Activated T-cell treated with anti-CD3 and anti-CD28 coated beads, Interleukin-2, amount 50 U/mL, for 24 hours (primary cell): ENCODE measurements around the gene RASIP1.
"Not testable (repeated sequence)": the region's sequence is repeated elsewhere in the genome, so short reads cannot be mapped to it uniquely, and the experiment has no call there.

ENCODE experiments used
- DNase-seq: peaks from one replicate; pipeline ENCODE4 v3.0.0-alpha.2; 2020
- H3K27ac Mint-ChIP-seq: 2 replicates; pipeline ENCODE4 v1.8.0; 2020; ENCODE audit warnings: mild to moderate bottlenecking, mixed read lengths
- H3K27me3 Mint-ChIP-seq: 2 replicates; pipeline ENCODE4 v1.8.0; 2020; ENCODE audit warnings: mixed read lengths
- H3K36me3 Mint-ChIP-seq: 2 replicates; pipeline ENCODE4 v1.8.0; 2020; ENCODE audit warnings: low read depth, mixed read lengths
- H3K4me1 Mint-ChIP-seq: 2 replicates; pipeline ENCODE4 v1.8.0; 2020; ENCODE audit warnings: low read depth, mixed read lengths
- H3K4me3 Mint-ChIP-seq: 2 replicates; pipeline ENCODE4 v1.8.0; 2020; ENCODE audit warnings: mild to moderate bottlenecking, moderate library complexity, mixed read lengths
- H3K9me3 Mint-ChIP-seq: 2 replicates; pipeline ENCODE4 v1.8.0; 2020; ENCODE audit warnings: mixed read lengths

The RASIP1 gene

GRCh38 chr19:48768171-48768753 is 27.9 kb upstream of the RASIP1 start:
- H3K27ac Mint-ChIP-seq, DNase-seq, H3K9me3 Mint-ChIP-seq, H3K4me3 Mint-ChIP-seq, H3K4me1 Mint-ChIP-seq, H3K36me3 Mint-ChIP-seq: not testable (repeated sequence)
- peaks cover 11% of the 10 kb centered on the region for H3K27me3 Mint-ChIP-seq

- H3K4me3 Mint-ChIP-seq, H3K4me1 Mint-ChIP-seq, H3K36me3 Mint-ChIP-seq, H3K27ac Mint-ChIP-seq, DNase-seq, H3K9me3 Mint-ChIP-seq: not testable (repeated sequence)
- peaks cover 14% of the 10 kb centered on the region for H3K27me3 Mint-ChIP-seq
Measured at GRCh38 chr19:48765816-48766215, 25.4 kb upstream of the RASIP1 start.

GRCh38 chr19:48760504-48761205 is 20.2 kb upstream of the RASIP1 start:
- peaks cover 4% of the 10 kb centered on the region for H3K4me1 Mint-ChIP-seq
- H3K27ac Mint-ChIP-seq: peak overlapping the region; percentile 50
- DNase-seq: no peak
- no peak overlapping the region for H3K4me3 Mint-ChIP-seq
- no peaks in the 10 kb centered on the region for H3K9me3 Mint-ChIP-seq
- H3K27me3 Mint-ChIP-seq: peaks cover 12% of the 10 kb centered on the region
- no peaks in the 10 kb centered on the region for H3K36me3 Mint-ChIP-seq

- Mint-ChIP-seq H3K27me3 (peaks cover 30% of the 10 kb centered on the region), H3K36me3 (no peaks in the 10 kb centered on the region), H3K27ac (no peak overlapping the region), H3K9me3 (no peaks in the 10 kb centered on the region), H3K4me1 (peaks cover 14% of the 10 kb centered on the region), H3K4me3 (no peak overlapping the region)
- no peak for DNase-seq
Measured at GRCh38 chr19:48757741-48758144, 17.3 kb upstream of the RASIP1 start.

- H3K4me3 Mint-ChIP-seq: no peak overlapping the region
- no peak overlapping the region for H3K27ac Mint-ChIP-seq
- no peaks in the 10 kb centered on the region for H3K9me3 Mint-ChIP-seq
- H3K4me1 Mint-ChIP-seq: peaks cover 15% of the 10 kb centered on the region
- peaks cover 31% of the 10 kb centered on the region for H3K27me3 Mint-ChIP-seq
- no peaks in the 10 kb centered on the region for H3K36me3 Mint-ChIP-seq
- no peak for DNase-seq
Measured at GRCh38 chr19:48757089-48757675, 16.8 kb upstream of the RASIP1 start.

GRCh38 chr19:48756686-48757085 is 16.3 kb upstream of the RASIP1 start:
- H3K4me3 Mint-ChIP-seq: no peak overlapping the region
- H3K4me1 Mint-ChIP-seq: peaks cover 17% of the 10 kb centered on the region
- DNase-seq: no peak
- H3K27ac Mint-ChIP-seq: no peak overlapping the region
- no peaks in the 10 kb centered on the region for H3K36me3 Mint-ChIP-seq
- peaks cover 34% of the 10 kb centered on the region for H3K27me3 Mint-ChIP-seq
- H3K9me3 Mint-ChIP-seq: no peaks in the 10 kb centered on the region

GRCh38 chr19:48756212-48756611 is 15.8 kb upstream of the RASIP1 start:
- Mint-ChIP-seq H3K4me1 (peaks cover 17% of the 10 kb centered on the region), H3K36me3 (no peaks in the 10 kb centered on the region), H3K4me3 (no peak overlapping the region), H3K27me3 (peaks cover 36% of the 10 kb centered on the region), H3K9me3 (no peaks in the 10 kb centered on the region), H3K27ac (no peak overlapping the region)
- no peak for DNase-seq

- Mint-ChIP-seq H3K27me3 (peaks cover 37% of the 10 kb centered on the region), H3K27ac (no peak overlapping the region), H3K9me3 (no peaks in the 10 kb centered on the region), H3K4me1 (peaks cover 17% of the 10 kb centered on the region), H3K4me3 (no peak overlapping the region), H3K36me3 (no peaks in the 10 kb centered on the region)
- no peak for DNase-seq
Measured at GRCh38 chr19:48755787-48756186, 15.4 kb upstream of the RASIP1 start.

GRCh38 chr19:48755084-48755641 is 14.8 kb upstream of the RASIP1 start, which contains the start of gene FGF21:
Gene FGF21, plus strand, starts transcription at chr19:48755524. Its CDS starts 713 bp downstream, at chr19:48756237.
- Mint-ChIP-seq H3K27ac (no peak within 1 kb of the TSS), H3K36me3 (no peaks in the 10 kb centered on the region), H3K4me1 (peaks cover 13% of the 10 kb centered on the region), H3K4me3 (no peak within 1 kb of the TSS), H3K9me3 (no peaks in the 10 kb centered on the region), H3K27me3 (peaks cover 31% of the 10 kb centered on the region)
- no peak for DNase-seq

GRCh38 chr19:48752496-48753365 is 12.3 kb upstream of the RASIP1 start, which contains the start of gene FUT1:
Gene FUT1, minus strand, starts transcription at chr19:48752641. Its CDS starts 1,360 bp downstream, at chr19:48751281.
- Mint-ChIP-seq H3K4me3 (peak within 1 kb of the TSS; percentile 64), H3K4me1 (peaks cover 13% of the 10 kb centered on the region), H3K9me3 (no peaks in the 10 kb centered on the region), H3K36me3 (no peaks in the 10 kb centered on the region), H3K27ac (peak within 1 kb of the TSS; percentile 26), H3K27me3 (peaks cover 31% of the 10 kb centered on the region)
- peak; percentile 60 for DNase-seq

- Mint-ChIP-seq H3K4me1 (peaks cover 15% of the 10 kb centered on the region), H3K36me3 (no peaks in the 10 kb centered on the region), H3K27me3 (peaks cover 31% of the 10 kb centered on the region), H3K9me3 (no peaks in the 10 kb centered on the region), H3K27ac (peak overlapping the region; percentile 26), H3K4me3 (peak overlapping the region; percentile 64)
- no peak for DNase-seq
Measured at GRCh38 chr19:48751845-48752495, 11.6 kb upstream of the RASIP1 start.

GRCh38 chr19:48750771-48751504 is 10.5 kb upstream of the RASIP1 start:
- Mint-ChIP-seq H3K9me3 (no peaks in the 10 kb centered on the region), H3K27me3 (peaks cover 36% of the 10 kb centered on the region), H3K36me3 (no peaks in the 10 kb centered on the region), H3K4me1 (peaks cover 18% of the 10 kb centered on the region), H3K4me3 (no peak overlapping the region), H3K27ac (no peak overlapping the region)
- no peak for DNase-seq

GRCh38 chr19:48750351-48750750 is 9.9 kb upstream of the RASIP1 start:
- no peaks in the 10 kb centered on the region for H3K36me3 Mint-ChIP-seq
- peaks cover 21% of the 10 kb centered on the region for H3K4me1 Mint-ChIP-seq
- DNase-seq: no peak
- no peak overlapping the region for H3K27ac Mint-ChIP-seq
- H3K27me3 Mint-ChIP-seq: peaks cover 41% of the 10 kb centered on the region
- H3K4me3 Mint-ChIP-seq: no peak overlapping the region
- H3K9me3 Mint-ChIP-seq: no peaks in the 10 kb centered on the region
